Activated naive CD8-positive, alpha-beta T cell treated with anti-CD3 and anti-CD28 coated beads, Interleukin-2, amount 50 U/mL, for 24 hours (primary cell): ENCODE results near the gene ASB18.

Experiments
- ATAC-seq: fragments of 150-1000 bp; cut with Tn5 transposase; one replicate; pipeline ENCODE4 v1.10.0; 2021
- DNase-seq: peaks from one replicate; pipeline ENCODE4 v3.0.0; 2021
- H3K27ac Mint-ChIP-seq: one replicate; pipeline ENCODE4 v1.8.0; 2021; ENCODE audit warnings: mild to moderate bottlenecking, mixed read lengths
- H3K27me3 Mint-ChIP-seq: one replicate; pipeline ENCODE4 v1.8.0; 2021; ENCODE audit warnings: mixed read lengths
- H3K36me3 Mint-ChIP-seq: one replicate; pipeline ENCODE4 v1.8.0; 2021; ENCODE audit warnings: low read depth, mixed read lengths
- H3K4me1 Mint-ChIP-seq: one replicate; pipeline ENCODE4 v1.8.0; 2021; ENCODE audit warnings: mixed read lengths
- H3K4me3 Mint-ChIP-seq: one replicate; pipeline ENCODE4 v1.8.0; 2021; ENCODE audit warnings: mild to moderate bottlenecking, moderate library complexity, mixed read lengths
- H3K9me3 Mint-ChIP-seq: one replicate; pipeline ENCODE4 v1.8.0; 2021; ENCODE audit warnings: mixed read lengths

Gene ASB18

DNA sequence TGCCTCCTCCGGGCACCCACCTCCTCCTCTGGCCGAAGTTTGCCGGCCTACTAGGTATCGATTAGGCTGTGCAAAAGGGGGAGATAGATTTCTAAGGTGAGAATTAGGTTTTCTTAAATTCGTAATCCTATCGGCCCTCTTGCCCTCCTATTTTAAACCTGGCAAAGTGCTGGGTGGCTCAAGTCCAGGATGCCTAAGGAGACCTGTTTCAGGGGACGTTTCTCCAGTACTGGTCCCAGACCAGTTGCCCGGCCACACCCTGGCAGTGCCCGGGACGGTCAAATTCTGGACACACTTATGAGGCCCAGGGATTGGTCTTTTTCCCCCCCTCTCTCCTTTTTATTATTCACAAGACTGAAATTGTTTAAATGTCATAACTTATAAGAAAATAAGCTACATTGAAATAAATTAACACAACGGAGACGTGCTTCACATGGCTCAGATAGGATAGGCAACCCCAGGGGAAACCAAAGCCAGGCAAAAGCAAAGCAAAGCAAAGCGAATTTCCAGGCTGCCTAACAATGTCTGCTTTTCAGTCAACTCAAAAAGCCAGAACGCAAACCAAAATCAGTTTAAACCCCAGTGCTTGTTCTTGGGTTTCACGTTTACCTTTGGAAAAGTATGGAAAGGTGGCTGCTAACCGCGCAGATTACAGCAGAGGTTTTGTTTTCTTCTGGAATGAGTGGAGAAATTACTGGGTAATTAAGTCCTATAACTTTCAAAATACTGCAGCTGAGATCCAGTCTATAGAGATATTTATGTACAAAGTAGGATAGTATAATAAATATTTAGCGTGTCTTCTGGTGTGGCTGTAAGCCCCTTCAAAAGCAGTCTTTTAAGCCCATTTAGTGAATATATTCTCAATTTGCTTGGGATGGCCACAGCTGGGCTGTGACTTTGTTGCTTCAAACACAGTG lies 99.0 kb downstream of the ASB18 start:
- ATAC-seq (no peak), DNase-seq (no peak)
- H3K27ac Mint-ChIP-seq, result no peak overlapping the region
- H3K4me1 Mint-ChIP-seq, result peaks cover 14% of the 10 kb centered on the region
- no peaks in the 10 kb centered on the region for H3K36me3 Mint-ChIP-seq
- peaks cover 61% of the 10 kb centered on the region for H3K27me3 Mint-ChIP-seq
- H3K9me3 Mint-ChIP-seq, result no peaks in the 10 kb centered on the region
- H3K4me3 Mint-ChIP-seq, result no peak overlapping the region

DNA sequence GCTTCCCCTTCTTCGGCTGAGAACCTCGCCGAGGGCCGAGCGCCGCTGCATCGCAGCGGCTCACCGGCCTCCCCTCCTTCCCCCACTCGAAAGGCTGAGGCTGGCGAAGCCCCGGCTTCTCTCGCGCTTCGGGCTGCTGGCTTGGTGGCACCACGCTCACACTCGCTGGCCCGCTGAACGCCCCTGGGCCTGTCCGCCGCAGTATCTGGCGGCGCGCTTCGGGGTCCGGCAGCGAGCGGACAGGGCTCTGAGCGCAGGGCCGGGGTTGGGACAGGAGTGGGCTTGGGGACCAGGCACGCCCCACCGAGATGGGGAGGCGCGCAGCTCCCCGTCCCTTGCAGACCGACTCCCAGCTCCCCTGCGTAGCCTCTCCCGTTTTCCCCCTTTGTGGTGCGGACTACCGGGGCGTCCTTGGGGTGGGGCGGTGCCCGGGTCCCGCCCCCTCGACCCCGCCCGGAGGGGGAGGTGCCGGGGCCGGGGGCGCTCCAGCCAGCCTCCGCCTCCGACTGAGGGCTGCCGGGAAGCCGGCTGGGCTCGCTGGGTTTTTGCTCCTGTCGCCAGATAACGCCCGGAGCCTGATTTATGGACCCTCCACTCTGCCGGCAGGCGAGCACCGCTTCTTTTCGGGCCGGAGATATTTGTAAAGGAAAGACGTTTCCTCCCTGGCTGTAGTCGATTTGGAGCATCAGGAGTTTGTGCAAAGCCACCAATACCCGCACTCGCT lies 99.8 kb downstream of the ASB18 start:
- no peaks in the 10 kb centered on the region for H3K9me3 Mint-ChIP-seq
- DNase-seq (no peak), ATAC-seq (no peak)
- H3K4me1 Mint-ChIP-seq, result peaks cover 11% of the 10 kb centered on the region
- no peak overlapping the region for H3K4me3 Mint-ChIP-seq
- H3K36me3 Mint-ChIP-seq, result no peaks in the 10 kb centered on the region
- peaks cover 55% of the 10 kb centered on the region for H3K27me3 Mint-ChIP-seq
- no peak overlapping the region for H3K27ac Mint-ChIP-seq

DNA sequence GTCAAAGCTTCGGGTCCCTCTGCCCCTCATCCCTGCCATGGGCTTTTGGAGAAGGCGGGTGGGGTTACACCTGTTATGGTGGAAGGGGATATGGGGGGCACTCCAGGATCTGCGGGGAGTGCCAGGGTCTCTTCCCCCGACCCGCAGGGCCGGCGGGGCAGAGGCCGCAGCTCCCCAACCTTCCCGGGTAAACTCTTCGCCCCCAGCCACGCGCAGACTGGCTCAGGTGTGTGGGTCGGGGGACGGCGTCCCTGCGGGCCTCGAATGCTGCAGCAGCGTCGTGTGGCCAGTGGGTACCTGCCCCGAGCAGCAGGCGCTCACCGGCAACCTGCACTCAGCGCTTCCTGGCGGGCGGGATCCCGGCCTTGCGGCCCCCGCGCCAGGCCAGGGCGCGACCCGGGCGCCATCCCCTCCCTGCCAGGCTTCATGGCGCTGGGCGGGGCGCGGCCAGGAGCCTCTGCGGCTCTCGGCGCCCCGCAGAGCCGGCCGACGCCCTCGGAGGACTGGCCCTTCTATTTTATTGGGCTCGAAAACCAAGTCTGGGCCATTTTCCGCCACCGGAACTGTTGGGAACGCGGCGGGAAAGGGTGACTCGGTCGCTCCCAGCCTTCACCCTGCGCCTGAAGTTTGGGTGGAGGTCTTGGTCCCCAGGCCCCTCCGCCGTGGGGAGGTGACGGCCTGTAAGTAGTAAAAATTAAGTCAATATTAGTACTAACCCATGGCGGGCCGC lies 100.6 kb downstream of the ASB18 start:
- no peak for ATAC-seq
- no peaks in the 10 kb centered on the region for H3K36me3 Mint-ChIP-seq
- H3K4me1 Mint-ChIP-seq, result peaks cover 9% of the 10 kb centered on the region
- no peak overlapping the region for H3K27ac Mint-ChIP-seq
- H3K9me3 Mint-ChIP-seq, result no peaks in the 10 kb centered on the region
- no peak overlapping the region for H3K4me3 Mint-ChIP-seq
- peaks cover 49% of the 10 kb centered on the region for H3K27me3 Mint-ChIP-seq
- no peak for DNase-seq

DNA sequence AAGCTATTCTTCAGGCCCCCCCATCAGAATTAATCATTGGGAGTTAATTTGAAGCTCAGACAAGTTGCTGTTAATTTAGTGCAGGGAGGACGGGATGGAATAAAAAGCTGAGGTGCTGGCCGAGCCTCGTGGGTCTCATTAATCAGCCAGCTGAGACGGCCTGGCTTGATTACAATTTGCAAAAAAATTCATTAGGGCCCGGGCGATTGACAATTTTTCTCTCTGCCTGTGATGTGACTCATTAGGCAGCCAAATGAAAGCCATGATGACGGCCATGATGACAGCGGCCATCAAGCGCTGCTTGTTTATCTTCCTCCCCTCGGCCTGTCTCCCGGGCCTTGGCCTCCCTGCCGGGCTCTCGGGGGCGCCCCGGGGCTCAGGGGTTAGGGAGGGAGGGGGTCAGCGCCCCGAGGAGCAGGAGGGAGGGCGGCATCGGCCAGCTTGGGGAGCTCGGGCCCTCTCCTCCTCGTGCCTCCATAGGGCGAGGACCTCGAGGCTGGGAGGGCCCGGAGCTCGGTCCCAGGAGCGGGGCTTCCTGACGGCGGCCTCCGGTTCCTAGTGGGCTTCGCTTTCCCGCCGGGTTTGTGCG lies 101.2 kb downstream of the ASB18 start:
- Mint-ChIP-seq H3K9me3 (no peaks in the 10 kb centered on the region), H3K4me3 (no peak overlapping the region), H3K27me3 (peaks cover 56% of the 10 kb centered on the region), H3K4me1 (peaks cover 9% of the 10 kb centered on the region), H3K27ac (no peak overlapping the region), H3K36me3 (no peaks in the 10 kb centered on the region)
- DNase-seq (no peak), ATAC-seq (no peak)

DNA sequence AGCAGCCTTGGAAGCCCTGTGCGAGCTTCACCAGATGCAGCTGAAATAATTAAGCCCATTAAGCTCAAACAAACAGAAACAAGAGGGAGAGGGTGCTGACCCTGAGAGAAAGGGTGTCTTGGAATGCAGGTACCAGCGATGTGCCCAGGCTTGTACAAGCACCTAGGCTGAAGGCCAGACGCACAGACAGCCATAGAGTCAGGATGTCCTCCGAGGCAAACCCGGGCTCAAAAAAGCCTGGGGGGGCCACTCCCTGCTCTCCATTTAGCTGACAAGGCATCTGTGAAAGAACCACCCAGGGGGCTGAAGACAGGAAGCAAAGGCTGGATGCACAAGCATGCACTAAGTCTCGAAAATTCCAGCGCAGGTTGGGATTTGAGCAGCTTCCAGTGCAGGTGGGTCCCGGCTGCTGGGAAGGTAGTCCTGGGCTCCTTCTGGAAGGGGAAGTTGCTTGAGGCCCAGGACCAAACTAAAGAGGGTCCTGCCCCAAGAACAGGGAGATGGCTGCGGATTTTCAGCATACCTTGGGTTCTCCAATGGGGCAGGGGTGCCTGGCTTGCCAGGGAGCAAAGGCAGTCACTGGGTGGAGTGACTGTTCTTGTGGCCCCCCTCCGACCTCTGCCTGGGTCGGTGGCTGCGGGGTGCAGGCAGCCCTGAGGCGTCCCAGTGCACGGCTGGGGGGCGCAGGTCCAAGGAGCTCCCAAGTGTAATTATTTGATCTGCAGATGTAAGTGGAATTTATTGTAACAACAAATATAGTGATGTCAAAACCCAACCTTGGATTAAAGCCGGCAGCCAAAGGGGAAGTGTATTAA lies 102.0 kb downstream of the ASB18 start:
- no peak for ATAC-seq
- no peak overlapping the region for H3K4me3 Mint-ChIP-seq

DNA sequence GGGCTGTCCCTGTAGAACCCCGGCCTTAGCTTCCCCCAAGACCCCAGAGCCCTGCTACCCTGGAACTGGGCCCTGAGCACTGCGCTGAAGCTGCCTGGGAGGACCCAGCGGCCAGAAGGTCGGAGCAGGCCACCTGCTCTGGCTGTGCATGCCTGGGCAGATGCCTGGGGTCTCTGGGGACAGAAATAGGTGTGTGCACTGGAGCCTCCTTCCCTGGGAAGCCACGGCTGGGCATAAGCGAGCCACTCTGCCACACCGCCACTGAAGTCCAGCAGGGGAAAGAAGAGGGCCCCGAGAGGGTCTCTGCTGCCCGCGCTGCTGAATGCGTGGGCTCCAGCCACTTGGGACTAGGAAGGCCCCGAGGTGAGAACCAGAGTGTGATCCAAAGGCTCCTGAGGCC lies 102.7 kb downstream of the ASB18 start:
- Mint-ChIP-seq H3K9me3 (no peaks in the 10 kb centered on the region), H3K4me3 (no peak overlapping the region), H3K27me3 (peaks cover 59% of the 10 kb centered on the region), H3K4me1 (peaks cover 4% of the 10 kb centered on the region), H3K36me3 (no peaks in the 10 kb centered on the region), H3K27ac (no peak overlapping the region)
- DNase-seq, result no peak
- ATAC-seq, result no peak

More for the DNA sequence above, 102.0 kb downstream of the ASB18 start:
- peaks cover 9% of the 10 kb centered on the region for H3K4me1 Mint-ChIP-seq
- peaks cover 61% of the 10 kb centered on the region for H3K27me3 Mint-ChIP-seq
- no peak for DNase-seq
- no peaks in the 10 kb centered on the region for H3K9me3 Mint-ChIP-seq
- H3K36me3 Mint-ChIP-seq, result no peaks in the 10 kb centered on the region
- H3K27ac Mint-ChIP-seq, result no peak overlapping the region

DNA sequence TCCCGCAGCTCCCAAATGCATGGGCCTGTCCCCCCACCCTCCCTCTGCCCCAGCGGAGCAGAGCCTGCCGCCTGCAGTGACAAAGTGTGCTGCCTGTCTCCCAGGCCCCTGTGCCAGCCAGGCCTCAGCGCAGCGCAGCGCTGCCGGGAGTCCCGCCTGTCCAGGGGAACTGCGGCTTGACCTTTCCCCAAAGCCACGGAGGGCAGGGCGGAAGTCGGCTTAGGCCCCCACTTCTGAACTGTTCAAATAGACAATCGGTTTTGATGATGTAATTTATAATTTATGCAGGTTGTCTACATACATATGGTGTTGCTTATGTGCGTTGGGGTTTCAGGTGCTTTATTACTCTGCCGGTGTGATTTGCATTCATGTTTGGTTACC lies 103.1 kb downstream of the ASB18 start:
- no peak overlapping the region for H3K27ac Mint-ChIP-seq
- H3K4me1 Mint-ChIP-seq, result peaks cover 2% of the 10 kb centered on the region
- no peaks in the 10 kb centered on the region for H3K9me3 Mint-ChIP-seq
- ATAC-seq, result no peak
- DNase-seq, result no peak
- H3K36me3 Mint-ChIP-seq, result no peaks in the 10 kb centered on the region
- no peak overlapping the region for H3K4me3 Mint-ChIP-seq
- peaks cover 56% of the 10 kb centered on the region for H3K27me3 Mint-ChIP-seq

DNA sequence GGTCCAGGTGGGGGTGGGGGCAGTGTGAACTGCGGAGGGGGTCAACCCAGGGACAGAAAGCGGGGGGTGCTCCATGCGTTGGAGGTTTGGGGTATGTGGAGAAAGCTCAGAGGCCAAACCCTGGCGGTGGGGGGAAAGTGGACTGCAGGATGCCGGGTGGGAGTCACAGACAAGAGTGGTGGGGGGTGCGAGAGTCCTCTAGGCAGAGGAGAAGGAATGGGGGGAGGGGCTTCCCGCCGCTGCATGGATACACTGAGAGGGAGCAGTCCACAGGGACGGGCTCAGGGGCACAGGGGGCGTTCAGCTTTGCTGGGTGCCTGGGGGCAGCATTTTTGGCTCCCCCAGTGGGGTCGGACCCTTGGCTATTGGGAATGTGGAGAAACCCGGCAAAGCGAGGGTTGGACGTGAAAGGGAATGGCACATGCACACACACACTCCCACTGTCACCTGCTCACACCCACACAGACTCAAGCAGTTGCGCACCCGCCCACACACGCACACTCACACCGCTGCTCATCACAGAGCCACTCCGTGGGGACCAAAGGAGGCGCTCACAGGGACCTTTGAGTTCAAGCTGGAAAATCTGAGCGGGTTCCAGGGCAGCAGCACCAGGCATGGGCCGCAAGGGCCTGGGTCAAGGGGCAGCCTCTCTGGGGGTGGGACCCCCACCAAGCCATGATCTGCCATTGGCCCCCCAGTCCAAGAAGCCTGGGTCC lies 103.7 kb downstream of the ASB18 start:
- H3K9me3 Mint-ChIP-seq, result no peaks in the 10 kb centered on the region
- peaks cover 51% of the 10 kb centered on the region for H3K27me3 Mint-ChIP-seq
- H3K4me1 Mint-ChIP-seq, result peaks cover 2% of the 10 kb centered on the region
- no peaks in the 10 kb centered on the region for H3K36me3 Mint-ChIP-seq
- H3K27ac Mint-ChIP-seq, result no peak overlapping the region
- DNase-seq, result no peak
- no peak for ATAC-seq
- H3K4me3 Mint-ChIP-seq, result no peak overlapping the region

DNA sequence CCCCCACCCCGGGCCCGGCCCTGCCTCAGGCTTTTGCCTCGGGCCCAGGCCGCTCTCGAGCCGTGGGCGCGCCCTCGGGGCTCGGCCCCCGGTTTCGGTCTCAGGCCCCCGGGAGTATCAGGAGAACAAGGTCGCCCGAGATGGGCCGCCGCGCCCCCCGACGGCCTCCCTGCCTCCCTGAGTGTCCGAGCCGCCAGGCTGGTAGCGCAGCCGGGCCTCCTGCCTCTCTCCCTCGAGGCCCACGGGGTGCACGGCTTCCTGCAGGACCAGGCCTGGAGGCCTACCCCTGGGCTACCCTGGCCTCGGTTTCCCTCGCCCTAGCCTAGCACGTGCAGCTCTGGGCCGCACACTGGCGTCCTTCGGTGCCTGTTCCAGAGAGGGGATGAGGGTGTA lies 104.4 kb downstream of the ASB18 start:
- no peaks in the 10 kb centered on the region for H3K36me3 Mint-ChIP-seq
- H3K27me3 Mint-ChIP-seq, result peaks cover 43% of the 10 kb centered on the region

DNA sequence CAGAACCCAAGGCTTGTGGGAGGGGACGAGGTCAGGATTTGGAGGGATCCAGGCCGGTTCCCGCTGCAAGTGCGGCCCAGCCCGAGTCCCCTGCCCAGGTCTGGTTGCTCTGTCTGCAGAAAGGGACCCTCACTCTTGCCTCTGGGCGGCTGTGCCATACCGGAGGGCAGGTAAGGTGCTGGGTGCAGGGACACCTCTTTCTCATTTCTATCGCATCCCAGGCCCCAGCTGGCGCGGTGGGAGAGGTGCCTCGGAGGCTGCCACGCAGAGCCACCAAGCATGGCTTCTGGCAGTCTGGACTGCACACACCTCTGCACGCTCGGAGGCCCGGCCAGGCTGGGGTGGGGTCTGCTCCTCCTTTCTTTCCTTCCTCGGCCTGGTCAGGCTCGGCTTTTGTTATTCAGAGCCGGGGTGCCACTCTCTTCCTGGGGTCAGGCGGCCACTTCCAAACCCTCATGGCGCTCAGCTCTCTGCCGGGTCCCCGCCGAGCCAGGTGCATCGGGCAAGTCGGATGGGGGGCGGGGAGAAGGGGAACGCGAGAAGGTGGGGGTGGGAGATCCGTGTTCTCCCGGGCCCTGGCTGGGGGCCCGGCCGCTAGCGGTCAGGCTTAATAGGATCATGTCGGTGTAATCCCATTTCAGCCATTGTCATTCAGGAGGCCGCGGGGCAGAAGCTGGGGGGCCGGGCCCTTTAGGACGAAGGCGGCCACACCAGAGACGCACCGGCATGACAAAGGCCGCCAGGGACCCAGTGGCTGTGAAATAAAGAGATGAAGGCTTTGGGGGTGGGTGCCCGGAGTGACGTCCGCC lies 105.0 kb downstream of the ASB18 start:
- no peak for DNase-seq
- Mint-ChIP-seq H3K9me3 (peaks cover 3% of the 10 kb centered on the region), H3K27me3 (peaks cover 46% of the 10 kb centered on the region), H3K27ac (no peak overlapping the region), H3K4me3 (no peak overlapping the region), H3K36me3 (no peaks in the 10 kb centered on the region), H3K4me1 (no peaks in the 10 kb centered on the region)
- ATAC-seq, result no peak

More for the DNA sequence above, 104.4 kb downstream of the ASB18 start:
- ATAC-seq (no peak), DNase-seq (no peak)
- H3K4me3 Mint-ChIP-seq, result no peak overlapping the region
- H3K27ac Mint-ChIP-seq, result no peak overlapping the region
- no peaks in the 10 kb centered on the region for H3K9me3 Mint-ChIP-seq
- peaks cover 1% of the 10 kb centered on the region for H3K4me1 Mint-ChIP-seq

DNA sequence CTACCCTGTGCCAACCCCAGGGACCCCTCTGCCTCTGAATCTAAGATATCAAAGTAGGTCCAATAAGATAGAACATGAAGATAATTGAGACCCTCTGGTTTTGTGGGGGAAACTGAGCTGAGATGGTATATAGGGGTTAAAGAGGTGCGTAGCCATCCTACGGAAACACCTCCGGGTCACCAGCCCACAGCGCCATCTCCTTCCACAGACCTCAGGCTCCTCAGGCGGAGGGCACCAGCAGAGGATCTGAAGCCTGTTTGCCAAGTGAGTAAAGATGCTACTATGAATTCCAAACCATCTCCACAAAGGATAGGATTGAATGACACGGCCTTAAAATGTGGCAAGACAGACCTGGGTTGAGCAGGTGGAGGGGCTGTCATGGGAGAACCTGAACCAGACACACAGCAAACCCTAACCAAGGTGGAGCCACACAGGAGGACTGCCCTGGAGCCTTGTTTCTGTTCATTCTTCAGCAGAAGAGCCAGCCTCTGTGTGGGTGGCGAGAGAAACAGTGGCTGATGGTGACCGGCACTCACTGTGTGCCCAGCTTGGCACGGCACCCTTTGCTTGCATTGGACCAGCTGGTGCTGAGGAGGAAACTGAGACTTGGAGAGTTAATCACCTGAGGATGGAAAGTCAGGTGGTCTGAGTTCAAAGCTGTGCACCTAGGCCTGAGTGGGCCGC lies 106.2 kb downstream of the ASB18 start:
- Mint-ChIP-seq H3K4me3 (no peak overlapping the region), H3K4me1 (no peaks in the 10 kb centered on the region), H3K27me3 (peaks cover 45% of the 10 kb centered on the region), H3K9me3 (peaks cover 3% of the 10 kb centered on the region), H3K27ac (no peak overlapping the region), H3K36me3 (no peaks in the 10 kb centered on the region)
- DNase-seq (no peak), ATAC-seq (no peak)

DNA sequence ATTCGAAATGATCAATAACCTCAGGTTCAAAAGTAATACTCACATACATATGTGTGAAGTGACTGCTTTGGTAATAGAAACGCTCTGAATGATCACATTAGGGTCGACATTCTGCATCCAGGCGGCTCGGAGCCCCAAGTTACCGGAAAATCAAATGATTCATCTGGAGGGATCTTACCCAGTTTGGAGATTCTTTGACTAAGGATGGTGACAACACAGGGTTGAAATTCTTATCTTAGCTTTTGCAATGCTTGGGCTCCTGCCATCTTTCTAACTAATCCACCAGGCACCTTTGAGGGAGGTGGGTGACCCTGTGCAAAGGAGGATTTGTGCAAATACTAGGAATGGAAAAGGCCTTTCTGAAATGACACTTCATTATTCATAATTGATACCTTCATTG lies 106.8 kb downstream of the ASB18 start:
- DNase-seq (no peak), ATAC-seq (no peak)
- no peaks in the 10 kb centered on the region for H3K4me1 Mint-ChIP-seq
- H3K36me3 Mint-ChIP-seq, result no peaks in the 10 kb centered on the region
- H3K27ac Mint-ChIP-seq, result no peak overlapping the region
- peaks cover 3% of the 10 kb centered on the region for H3K9me3 Mint-ChIP-seq
- no peak overlapping the region for H3K4me3 Mint-ChIP-seq
- H3K27me3 Mint-ChIP-seq, result peaks cover 41% of the 10 kb centered on the region
